DMS 273 treated with DMSO at 0.1 percent for 48 hours (cell line): ENCODE measurements around the gene CASKIN1.

Source experiments
- DNase-seq: peaks from one replicate; lab custom pipeline; 2025; lab: John Stamatoyannopoulos, UW

Gene CASKIN1

GRCh38 chr16:2190659-2191445 is 5.6 kb downstream of the CASKIN1 start:
- no peak for DNase-seq

- DNase-seq, result no peak
Observed at GRCh38 chr16:2190002-2190658, 6.3 kb downstream of the CASKIN1 start.

GRCh38 chr16:2189252-2189893 is 7.0 kb downstream of the CASKIN1 start:
- no peak for DNase-seq

- DNase-seq, result no peak
Observed at GRCh38 chr16:2188395-2188794, 8.0 kb downstream of the CASKIN1 start.

GRCh38 chr16:2187212-2187611 is 9.2 kb downstream of the CASKIN1 start:
- no peak for DNase-seq

GRCh38 chr16:2186505-2186904 is 9.9 kb downstream of the CASKIN1 start:
- no peak for DNase-seq

- no peak for DNase-seq
Observed at GRCh38 chr16:2186064-2186463, 10.3 kb downstream of the CASKIN1 start.

GRCh38 chr16:2184962-2185361 is 11.4 kb downstream of the CASKIN1 start:
- DNase-seq, result no peak

- no peak for DNase-seq
Observed at GRCh38 chr16:2184346-2184745, 12.1 kb downstream of the CASKIN1 start.

- DNase-seq, result no peak
Observed at GRCh38 chr16:2183671-2184070, 12.7 kb downstream of the CASKIN1 start.

- no peak for DNase-seq
Observed at GRCh38 chr16:2181952-2182351, 14.5 kb downstream of the CASKIN1 start.

GRCh38 chr16:2180962-2181923 is 15.2 kb downstream of the CASKIN1 start:
- DNase-seq, result no peak

GRCh38 chr16:2180461-2180860 is 15.9 kb downstream of the CASKIN1 start:
- no peak for DNase-seq

GRCh38 chr16:2179576-2179975 is 16.8 kb downstream of the CASKIN1 start:
- DNase-seq, result no peak

- no peak for DNase-seq
Observed at GRCh38 chr16:2179107-2179501, 17.3 kb downstream of the CASKIN1 start.

- DNase-seq, result no peak
Observed at GRCh38 chr16:2178321-2179106, 17.9 kb downstream of the CASKIN1 start.

GRCh38 chr16:2177561-2177960 is 18.8 kb downstream of the CASKIN1 start:
- no peak for DNase-seq

GRCh38 chr16:2177101-2177500 is 19.3 kb downstream of the CASKIN1 start:
- no peak for DNase-seq

- DNase-seq, result no peak
Observed at GRCh38 chr16:2176047-2176446, 20.4 kb downstream of the CASKIN1 start.

GRCh38 chr16:2175454-2175853 is 21.0 kb downstream of the CASKIN1 start:
- DNase-seq, result no peak
